ENCODE results near the gene PRMT7. TPM values are rescaled to one million over a fixed set of nuclear protein-coding genes. Genes with fewer than 3 reads are reported as not detected.

Gene PRMT7
- total RNA-seq, 6 donors from 2014 or later = 26.9 to 166 (median 38.8) TPM

DNA sequence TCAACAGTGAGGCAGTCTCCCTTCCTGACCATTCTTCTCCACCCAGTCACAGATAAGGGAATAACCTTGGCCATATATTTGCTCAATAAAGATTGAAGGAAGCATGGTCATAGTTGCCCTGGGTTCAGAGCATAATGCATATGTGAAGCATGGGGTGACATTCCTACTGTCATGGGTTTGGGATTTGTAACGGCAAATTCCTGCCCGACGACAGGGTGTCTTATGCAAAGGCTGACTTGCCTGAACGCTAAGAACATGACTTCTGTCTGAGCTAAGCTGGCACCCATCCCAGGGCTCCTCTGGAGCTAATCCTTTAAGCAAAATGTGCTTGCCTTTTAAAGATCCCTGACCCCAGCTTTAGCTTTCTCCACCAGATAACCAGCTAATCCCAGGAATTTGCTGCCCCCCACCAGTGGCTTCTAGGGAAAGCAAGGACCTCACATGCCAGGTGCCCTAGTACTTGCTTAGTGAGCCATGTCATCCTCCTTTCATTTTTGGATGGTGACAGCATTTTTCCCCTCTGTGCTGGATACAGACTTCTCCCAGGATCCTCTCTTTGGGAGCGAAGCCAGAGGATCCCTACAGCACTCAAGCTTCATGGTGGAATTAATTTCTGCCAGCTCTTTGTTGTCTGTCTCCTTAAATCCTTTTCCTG lies 11.8 kb upstream of the PRMT7 start:
- DNase-seq = no peak
- no peak overlapping the region for H3K4me3 ChIP-seq
- WGBS, 2 donors = 67 to 80% methylated on average over 5 of the region's 5 CpGs
- H3K4me1 ChIP-seq = no peaks in the 10 kb centered on the region
- TF ChIP-seq EP300 (IDR thresholded peaks at IDR 0.05) (no peak), POLR2AphosphoS5 (IDR thresholded peaks at IDR 0.05) (no peak), POLR2A (IDR thresholded peaks at IDR 0.05) (no peak)
- TF ChIP-seq, protein P1, sequence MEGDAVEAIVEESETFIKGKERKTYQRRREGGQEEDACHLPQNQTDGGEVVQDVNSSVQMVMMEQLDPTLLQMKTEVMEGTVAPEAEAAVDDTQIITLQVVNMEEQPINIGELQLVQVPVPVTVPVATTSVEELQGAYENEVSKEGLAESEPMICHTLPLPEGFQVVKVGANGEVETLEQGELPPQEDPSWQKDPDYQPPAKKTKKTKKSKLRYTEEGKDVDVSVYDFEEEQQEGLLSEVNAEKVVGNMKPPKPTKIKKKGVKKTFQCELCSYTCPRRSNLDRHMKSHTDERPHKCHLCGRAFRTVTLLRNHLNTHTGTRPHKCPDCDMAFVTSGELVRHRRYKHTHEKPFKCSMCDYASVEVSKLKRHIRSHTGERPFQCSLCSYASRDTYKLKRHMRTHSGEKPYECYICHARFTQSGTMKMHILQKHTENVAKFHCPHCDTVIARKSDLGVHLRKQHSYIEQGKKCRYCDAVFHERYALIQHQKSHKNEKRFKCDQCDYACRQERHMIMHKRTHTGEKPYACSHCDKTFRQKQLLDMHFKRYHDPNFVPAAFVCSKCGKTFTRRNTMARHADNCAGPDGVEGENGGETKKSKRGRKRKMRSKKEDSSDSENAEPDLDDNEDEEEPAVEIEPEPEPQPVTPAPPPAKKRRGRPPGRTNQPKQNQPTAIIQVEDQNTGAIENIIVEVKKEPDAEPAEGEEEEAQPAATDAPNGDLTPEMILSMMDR (IDR thresholded peaks at IDR 0.05) = no peak
- peaks cover 24 to 100% (median 79%) of the 10 kb centered on the region in 4 donors for H3K36me3 ChIP-seq
- H3K27me3 ChIP-seq = no peaks in the 10 kb centered on the region
- H3K27ac ChIP-seq = no peak overlapping the region
- ATAC-seq (ENCODE audit: low FRiP score in 2 of 2) = peak in 1 of 2 donors; percentile 41
- H3K9me3 ChIP-seq = no peaks in the 10 kb centered on the region

DNA sequence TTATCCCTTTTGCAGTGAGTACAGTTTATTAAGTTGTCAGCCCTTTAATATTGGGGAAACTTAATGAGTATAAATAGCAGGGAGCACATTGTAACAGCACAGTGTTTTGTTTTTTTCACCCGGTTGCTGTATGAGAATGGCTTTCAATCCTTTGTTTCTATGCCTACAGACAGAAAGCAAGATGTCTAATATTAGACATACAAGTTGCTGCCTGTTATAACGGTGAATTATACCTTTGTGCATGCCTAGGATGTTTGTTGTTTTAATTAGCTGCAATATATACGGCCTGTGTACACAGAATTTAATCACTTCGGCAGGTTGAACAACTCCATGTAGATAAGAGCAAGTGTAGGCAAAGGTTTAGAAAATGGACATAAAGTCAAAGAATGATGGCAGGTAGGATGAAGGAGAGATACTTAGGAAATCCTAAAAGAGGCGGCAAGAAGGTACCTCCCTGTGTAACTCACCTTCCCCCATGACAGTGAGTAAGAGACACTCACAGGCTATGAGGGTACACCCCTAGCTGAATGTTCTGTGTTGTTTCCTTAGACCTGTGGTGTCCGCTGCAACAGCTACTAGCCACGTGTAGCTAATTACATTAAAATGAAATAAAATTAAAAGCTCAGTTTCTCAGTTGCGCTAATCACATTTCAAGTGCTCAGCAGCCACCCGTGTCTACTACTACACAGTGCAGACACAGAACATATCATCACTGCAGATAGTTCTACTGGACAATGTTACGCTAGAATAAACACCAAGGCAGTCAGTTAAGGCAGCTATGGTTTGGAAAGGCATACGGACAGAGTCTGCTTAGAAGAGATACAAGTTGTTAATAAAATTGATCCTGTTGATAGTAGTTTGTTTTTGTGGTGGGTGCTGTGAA lies 11.0 kb upstream of the PRMT7 start:
- TF ChIP-seq, protein P1 (IDR thresholded peaks at IDR 0.05) = no peak
- TF ChIP-seq POLR2AphosphoS5 (IDR thresholded peaks at IDR 0.05) = no peak
- TF ChIP-seq EP300 (IDR thresholded peaks at IDR 0.05) = no peak
- no peak for TF ChIP-seq POLR2A (IDR thresholded peaks at IDR 0.05)
- WGBS, 2 donors = 84 to 86% methylated on average over 11 of the region's 11 CpGs
- no peak overlapping the region for H3K4me3 ChIP-seq
- H3K36me3 ChIP-seq = peaks cover 24 to 100% (median 82%) of the 10 kb centered on the region in 4 donors
- no peaks in the 10 kb centered on the region for H3K4me1 ChIP-seq
- no peak overlapping the region for H3K27ac ChIP-seq
- ATAC-seq (ENCODE audit: low FRiP score in 2 of 2) (no peak), DNase-seq (no peak)
- no peaks in the 10 kb centered on the region for H3K9me3 ChIP-seq
- H3K27me3 ChIP-seq = no peaks in the 10 kb centered on the region

DNA sequence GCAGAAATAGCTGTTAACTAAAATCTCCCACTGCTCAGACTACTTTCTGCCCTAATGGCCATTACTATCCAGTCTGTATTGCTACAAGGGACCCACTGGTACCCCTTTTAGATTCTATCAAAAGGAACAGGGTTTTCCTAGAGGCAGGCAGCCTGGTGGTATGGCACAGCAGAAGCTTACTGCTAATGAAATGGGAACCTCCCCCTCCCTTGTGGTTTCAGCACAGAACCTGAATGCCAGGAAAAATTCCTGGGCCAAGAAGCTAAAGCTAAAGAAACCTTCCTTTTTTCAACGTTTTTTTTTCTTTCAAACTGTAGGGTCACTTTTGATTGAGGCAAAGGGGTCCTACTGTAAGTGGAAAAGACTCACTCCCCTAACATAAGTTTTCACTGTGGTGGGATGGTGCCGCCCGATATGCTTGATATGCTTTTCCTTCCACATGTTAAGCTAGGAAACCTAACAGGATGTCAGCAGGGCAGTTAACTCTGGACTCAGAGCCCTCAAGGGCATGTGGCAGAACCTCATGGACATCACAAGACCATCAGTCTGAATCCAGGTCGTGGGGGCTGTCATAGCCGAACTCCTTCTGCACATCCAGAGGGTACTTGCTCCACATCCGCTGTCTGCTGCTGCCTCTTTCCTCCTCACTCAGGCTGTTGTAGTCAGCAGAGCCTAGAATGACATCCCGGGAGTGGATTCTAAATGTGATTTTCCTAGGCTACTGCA lies 9.9 kb upstream of the PRMT7 start:
- H3K27me3 ChIP-seq = no peaks in the 10 kb centered on the region
- H3K4me1 ChIP-seq = no peaks in the 10 kb centered on the region
- no peak for DNase-seq
- H3K9me3 ChIP-seq = no peaks in the 10 kb centered on the region
- WGBS, 2 donors = 77 to 78% methylated on average over 6 to 7 of the region's 7 CpGs
- no peak overlapping the region for H3K27ac ChIP-seq
- H3K4me3 ChIP-seq = no peak overlapping the region
- no peak for ATAC-seq (ENCODE audit: low FRiP score in 2 of 2)
- TF ChIP-seq POLR2AphosphoS5 (IDR thresholded peaks at IDR 0.05) (no peak), POLR2A (IDR thresholded peaks at IDR 0.05) (no peak), EP300 (IDR thresholded peaks at IDR 0.05) (no peak)
- TF ChIP-seq, protein P1 (IDR thresholded peaks at IDR 0.05) = no peak
- H3K36me3 ChIP-seq = peaks cover 24 to 100% (median 81%) of the 10 kb centered on the region in 4 donors

DNA sequence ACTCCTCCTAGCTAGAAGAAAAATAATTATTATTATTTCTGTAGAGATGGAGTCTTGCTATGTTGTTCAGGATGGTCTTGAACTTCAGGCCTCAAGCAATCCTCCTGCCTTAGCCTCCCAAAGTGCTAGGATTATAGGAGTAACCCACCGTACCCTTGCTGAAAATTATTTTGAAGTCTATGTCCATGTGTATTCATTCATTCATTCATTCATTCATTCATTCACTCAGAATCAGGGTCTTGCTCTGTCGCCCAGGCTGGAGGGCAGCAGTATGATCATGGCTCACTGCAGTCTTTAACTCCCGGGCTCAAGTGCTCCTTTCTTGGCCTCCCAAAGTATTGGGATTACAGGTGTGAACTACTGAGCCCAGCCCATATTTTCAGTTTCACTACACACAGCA lies 4.2 kb upstream of the PRMT7 start:
- 88 to 96% methylated on average over 3 of the region's 3 CpGs for WGBS, 2 donors
- TF ChIP-seq, protein P1 (IDR thresholded peaks at IDR 0.05) = no peak
- no peak for TF ChIP-seq EP300 (IDR thresholded peaks at IDR 0.05)
- no peak for TF ChIP-seq POLR2A (IDR thresholded peaks at IDR 0.05)
- TF ChIP-seq POLR2AphosphoS5 (IDR thresholded peaks at IDR 0.05) = no peak
- H3K4me3 ChIP-seq = no peak overlapping the region
- H3K27me3 ChIP-seq = no peaks in the 10 kb centered on the region
- peaks cover 17 to 29% (median 25%) of the 10 kb centered on the region in 4 donors for H3K4me1 ChIP-seq
- H3K27ac ChIP-seq = no peak overlapping the region
- H3K36me3 ChIP-seq = peaks cover 10 to 75% (median 54%) of the 10 kb centered on the region in 4 donors
- ATAC-seq (ENCODE audit: low FRiP score in 2 of 2) = no peak
- no peak for DNase-seq
- no peaks in the 10 kb centered on the region for H3K9me3 ChIP-seq

Measured in upper lobe of left lung (tissue), 6 donors.